ENCODE measurements around the gene HDAC4. TPM values are rescaled to one million over a fixed set of nuclear protein-coding genes. Genes with fewer than 3 reads are reported as not detected.

The HDAC4 gene
- total RNA-seq, 1 donor from 2014 or later = 46.2 TPM

DNA sequence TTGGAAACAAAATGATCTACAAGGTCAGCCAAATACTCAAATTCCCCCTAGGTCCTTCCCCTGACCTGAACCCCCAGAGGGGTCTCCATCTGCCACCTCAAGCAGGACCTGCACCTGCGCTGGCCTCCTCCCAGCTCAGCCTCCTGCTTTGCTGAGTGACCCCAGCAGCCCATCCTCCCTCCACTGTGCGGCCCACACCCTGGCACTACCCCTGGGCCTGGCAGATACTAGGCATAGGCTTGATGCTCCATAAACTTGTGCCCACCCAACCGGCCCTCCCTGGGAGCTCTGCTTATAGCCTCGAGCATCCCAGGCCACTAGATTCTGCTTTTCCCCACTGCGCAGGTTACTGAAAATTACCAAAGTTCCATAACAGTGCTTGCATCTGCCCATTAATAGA, 156.2 kb downstream of the HDAC4 start:
- Mint-ChIP-seq H3K4me1 (ENCODE audit: low read depth) (peaks cover 11% of the 10 kb centered on the region), H3K9me3 (ENCODE audit: low read depth) (no peaks in the 10 kb centered on the region), H3K4me3 (ENCODE audit: low read depth) (no peak overlapping the region), H3K27ac (no peak overlapping the region), H3K36me3 (ENCODE audit: insufficient read depth) (no peaks in the 10 kb centered on the region), H3K27me3 (no peaks in the 10 kb centered on the region)
- TF ChIP-seq, protein P1, sequence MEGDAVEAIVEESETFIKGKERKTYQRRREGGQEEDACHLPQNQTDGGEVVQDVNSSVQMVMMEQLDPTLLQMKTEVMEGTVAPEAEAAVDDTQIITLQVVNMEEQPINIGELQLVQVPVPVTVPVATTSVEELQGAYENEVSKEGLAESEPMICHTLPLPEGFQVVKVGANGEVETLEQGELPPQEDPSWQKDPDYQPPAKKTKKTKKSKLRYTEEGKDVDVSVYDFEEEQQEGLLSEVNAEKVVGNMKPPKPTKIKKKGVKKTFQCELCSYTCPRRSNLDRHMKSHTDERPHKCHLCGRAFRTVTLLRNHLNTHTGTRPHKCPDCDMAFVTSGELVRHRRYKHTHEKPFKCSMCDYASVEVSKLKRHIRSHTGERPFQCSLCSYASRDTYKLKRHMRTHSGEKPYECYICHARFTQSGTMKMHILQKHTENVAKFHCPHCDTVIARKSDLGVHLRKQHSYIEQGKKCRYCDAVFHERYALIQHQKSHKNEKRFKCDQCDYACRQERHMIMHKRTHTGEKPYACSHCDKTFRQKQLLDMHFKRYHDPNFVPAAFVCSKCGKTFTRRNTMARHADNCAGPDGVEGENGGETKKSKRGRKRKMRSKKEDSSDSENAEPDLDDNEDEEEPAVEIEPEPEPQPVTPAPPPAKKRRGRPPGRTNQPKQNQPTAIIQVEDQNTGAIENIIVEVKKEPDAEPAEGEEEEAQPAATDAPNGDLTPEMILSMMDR (IDR thresholded peaks at IDR 0.05; ENCODE audit: unreplicated experiment) = no peak
- no peak for DNase-seq (ENCODE audit: low spot score, unreplicated experiment)

DNA sequence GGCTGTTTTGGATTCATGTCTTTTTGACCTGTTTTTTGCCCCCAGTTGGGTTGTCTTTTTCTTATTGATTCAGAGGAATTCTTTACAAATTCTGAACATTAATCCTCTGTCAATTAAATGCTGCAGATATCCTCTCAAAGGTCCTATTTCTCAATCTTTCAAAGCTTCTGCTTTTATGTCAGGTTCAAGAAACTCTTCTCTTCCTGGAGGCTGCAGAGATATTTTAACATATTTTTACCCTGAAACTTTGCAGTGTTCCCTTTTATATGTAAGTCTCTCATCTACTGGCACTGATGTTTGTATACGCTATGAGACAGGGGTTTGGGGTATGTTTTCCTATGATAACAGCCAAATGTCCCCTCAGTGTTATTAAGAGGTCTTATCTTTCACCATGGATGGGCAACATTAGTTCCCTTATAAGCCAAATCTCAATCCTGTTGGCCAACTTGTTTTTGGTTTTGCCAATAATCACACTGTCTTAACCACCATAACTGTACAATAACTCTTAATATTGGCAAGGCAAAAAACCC, 159.3 kb downstream of the HDAC4 start:
- no peak for DNase-seq (ENCODE audit: low spot score, unreplicated experiment)
- Mint-ChIP-seq H3K9me3 (ENCODE audit: low read depth) (no peaks in the 10 kb centered on the region), H3K4me3 (ENCODE audit: low read depth) (no peak overlapping the region), H3K27ac (no peak overlapping the region), H3K4me1 (ENCODE audit: low read depth) (peaks cover 4% of the 10 kb centered on the region), H3K27me3 (no peaks in the 10 kb centered on the region), H3K36me3 (ENCODE audit: insufficient read depth) (no peaks in the 10 kb centered on the region)
- TF ChIP-seq, protein P1 (IDR thresholded peaks at IDR 0.05; ENCODE audit: unreplicated experiment) = no peak

DNA sequence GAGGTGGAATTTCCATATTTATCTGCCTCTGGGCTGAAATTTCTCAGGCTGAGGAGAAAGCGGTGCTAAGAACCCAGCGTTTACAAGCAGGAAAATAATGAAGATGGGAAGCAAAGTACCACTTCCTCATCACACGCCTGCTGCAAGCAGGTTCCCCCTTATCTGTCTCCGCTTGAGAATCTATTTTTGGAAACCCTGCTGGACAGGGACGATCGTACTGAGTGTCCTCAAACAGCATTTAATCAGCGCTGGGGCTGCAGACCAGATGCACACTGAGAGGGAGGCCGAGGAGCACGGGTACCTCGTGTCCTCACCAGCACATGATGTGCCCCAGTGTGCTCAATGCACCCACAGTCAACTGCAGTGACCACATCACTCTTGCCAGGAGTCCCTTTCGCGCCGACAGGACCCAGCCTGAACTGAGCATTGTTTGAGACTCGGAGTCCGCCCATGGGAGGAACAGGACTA, 160.4 kb downstream of the HDAC4 start:
- peaks cover 2% of the 10 kb centered on the region for H3K4me1 Mint-ChIP-seq (ENCODE audit: low read depth)
- no peaks in the 10 kb centered on the region for H3K27me3 Mint-ChIP-seq
- no peaks in the 10 kb centered on the region for H3K9me3 Mint-ChIP-seq (ENCODE audit: low read depth)
- TF ChIP-seq, protein P1 (IDR thresholded peaks at IDR 0.05; ENCODE audit: unreplicated experiment) = no peak
- no peak for DNase-seq (ENCODE audit: low spot score, unreplicated experiment)
- no peak overlapping the region for H3K27ac Mint-ChIP-seq
- H3K36me3 Mint-ChIP-seq (ENCODE audit: insufficient read depth) = no peaks in the 10 kb centered on the region
- H3K4me3 Mint-ChIP-seq (ENCODE audit: low read depth) = no peak overlapping the region

DNA sequence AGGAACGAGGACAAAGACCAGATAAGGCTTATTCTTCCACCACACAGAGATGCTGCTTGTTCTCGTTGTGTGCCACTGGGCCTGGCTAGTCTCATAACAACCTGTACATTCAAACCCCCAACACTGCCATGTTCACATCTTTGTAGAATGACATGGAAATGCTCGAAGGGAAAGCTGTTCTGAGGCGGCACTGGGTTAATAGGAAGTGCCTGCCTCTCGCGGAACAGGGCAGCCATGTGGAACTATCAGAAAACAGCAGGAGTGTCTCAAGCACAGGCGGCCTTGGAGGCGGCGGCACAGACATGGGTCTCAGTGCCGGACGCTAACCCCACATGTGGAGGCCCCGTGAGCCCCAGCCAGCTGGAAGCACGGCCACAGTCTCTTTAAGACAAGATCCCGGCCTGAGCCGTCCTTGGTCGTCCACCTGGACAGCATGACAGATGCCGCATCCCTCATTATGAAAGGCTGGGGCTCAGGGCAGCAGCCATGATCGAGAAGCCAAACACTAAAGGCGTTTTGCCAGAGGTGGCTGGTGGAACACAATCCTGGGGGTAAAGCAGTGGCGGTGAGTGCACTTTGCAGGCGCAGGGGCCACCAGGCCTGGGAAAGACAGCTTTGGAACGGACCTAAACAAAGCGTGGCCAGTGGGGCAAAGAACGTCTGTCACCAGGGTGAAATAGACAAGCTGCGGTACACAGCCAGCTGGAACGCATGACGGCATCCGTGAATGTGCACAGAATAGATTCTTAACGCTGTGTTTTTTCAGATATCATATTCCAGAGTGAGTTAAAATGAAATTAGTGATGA, 161.0 kb downstream of the HDAC4 start:
- Mint-ChIP-seq H3K4me1 (ENCODE audit: low read depth) (peaks cover 2% of the 10 kb centered on the region), H3K36me3 (ENCODE audit: insufficient read depth) (no peaks in the 10 kb centered on the region), H3K9me3 (ENCODE audit: low read depth) (no peaks in the 10 kb centered on the region), H3K4me3 (ENCODE audit: low read depth) (no peak overlapping the region), H3K27ac (no peak overlapping the region), H3K27me3 (no peaks in the 10 kb centered on the region)
- DNase-seq (ENCODE audit: low spot score, unreplicated experiment) = no peak
- TF ChIP-seq, protein P1 (IDR thresholded peaks at IDR 0.05; ENCODE audit: unreplicated experiment) = no peak

DNA sequence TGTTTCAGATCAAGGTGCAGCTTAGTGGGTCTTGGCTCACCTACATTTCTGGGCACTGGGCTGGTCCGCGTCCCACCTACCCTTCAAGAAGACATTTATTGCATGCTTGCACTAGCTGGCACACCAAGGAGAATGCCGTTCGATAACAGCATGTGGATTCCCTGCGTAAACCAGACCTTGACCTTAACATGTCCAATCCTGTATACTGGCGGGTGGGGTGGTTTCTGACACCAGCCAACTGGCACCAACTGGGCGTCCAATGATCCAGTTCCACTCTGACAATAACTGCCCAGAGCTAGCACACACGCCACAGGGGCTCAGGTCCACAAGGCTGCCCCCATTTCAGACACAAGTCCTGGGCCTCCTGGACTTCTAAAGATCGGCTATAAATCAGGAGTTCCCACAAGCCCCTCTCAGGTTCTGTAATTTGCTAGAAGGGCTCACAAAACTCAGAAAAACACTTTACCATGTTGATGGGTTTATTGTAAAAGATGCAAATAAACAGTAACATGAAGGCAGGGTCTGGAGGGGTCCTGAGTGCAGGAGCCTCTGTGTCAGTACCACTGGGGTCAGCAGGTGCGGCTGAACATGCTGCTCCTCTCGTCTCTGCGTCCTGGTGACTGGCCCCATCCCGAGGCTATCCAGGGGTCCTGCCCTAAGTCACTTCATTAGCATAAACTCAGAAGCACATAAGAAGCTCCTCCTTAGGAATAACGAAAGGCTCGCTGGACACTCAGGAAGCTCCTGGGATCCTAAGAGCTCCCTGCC, 161.8 kb downstream of the HDAC4 start:
- no peak for DNase-seq (ENCODE audit: low spot score, unreplicated experiment)
- TF ChIP-seq, protein P1 (IDR thresholded peaks at IDR 0.05; ENCODE audit: unreplicated experiment) = no peak
- peaks cover 2% of the 10 kb centered on the region for H3K4me1 Mint-ChIP-seq (ENCODE audit: low read depth)
- no peak overlapping the region for H3K4me3 Mint-ChIP-seq (ENCODE audit: low read depth)
- H3K36me3 Mint-ChIP-seq (ENCODE audit: insufficient read depth) = no peaks in the 10 kb centered on the region
- H3K27me3 Mint-ChIP-seq = no peaks in the 10 kb centered on the region
- no peak overlapping the region for H3K27ac Mint-ChIP-seq
- no peaks in the 10 kb centered on the region for H3K9me3 Mint-ChIP-seq (ENCODE audit: low read depth)
